GM12878 (cell line): ENCODE measurements around the gene RAD51B. TPM values are rescaled to one million over a fixed set of nuclear protein-coding genes. Genes with fewer than 3 reads are reported as not detected.

Experiments
- ATAC-seq: fragments of 200-7000 bp; cut with Tn5 transposase; 3 replicates; pipeline ENCODE4 v1.9.1; 2020; ENCODE audit warnings: mild to moderate bottlenecking, moderate library complexity
- BruUV-seq: library from RNA; stranded (reverse); fragments of 400-500 nt; replicated peaks from 2 replicates; lab custom pipeline; 2021; lab: Mats Ljungman, UMichigan
- CTCF ChIA-PET: fragments of 300-600 bp; sonication (Branson Sonifier 250); formaldehyde crosslinking; extraction: SDS; loops from one replicate; lab custom pipeline; 2021; ENCODE audit warnings: inconsistent platforms; lab: Yijun Ruan, JAX
- POLR2A ChIA-PET: fragments of 350-600 bp; formaldehyde crosslinking; extraction: SDS; loops from one replicate; lab custom pipeline; 2021; ENCODE audit warnings: inconsistent platforms; lab: Charles Lee
- RAD21 ChIA-PET: fragments of 300-600 bp; sonication (Branson Sonifier 250); formaldehyde crosslinking; loops from one replicate; lab custom pipeline; 2023; ENCODE audit warnings: antibody characterized with exemption; ENCODE audit not compliant: unreplicated experiment; lab: Charles Lee
- SMC1A ChIA-PET: fragments of 300-600 bp; sonication (Branson Sonifier 250); formaldehyde crosslinking; loops from one replicate; lab custom pipeline; 2023; ENCODE audit not compliant: unreplicated experiment, uncharacterized antibody; lab: Charles Lee
- DNase-seq: peaks from one replicate; pipeline ENCODE4 v3.0.0-alpha.2; 2011; ENCODE audit warnings: low read depth, low spot score
- FAIRE-seq: peaks from 3 replicates; lab custom pipeline; 2011; peaks lifted over from hg19 to GRCh38; lab: Jason Lieb, UNC
- H2AFZ ChIP-seq: 2 replicates; pipeline ENCODE4 v1.6.0; 2011; ENCODE audit warnings: low read depth, low read length, control low read depth; ENCODE audit not compliant: control insufficient read depth
- H3K27ac ChIP-seq: 2 replicates; pipeline ENCODE4 v1.5.1; 2011; ENCODE audit warnings: control low read depth; ENCODE audit not compliant: control insufficient read depth, insufficient read depth
- H3K27me3 ChIP-seq, 2 experiments: replicated peaks in 1 of 2; 2 replicates each; pipeline versions ENCODE4 v1.6.0 to v1.6.1; 2011; ENCODE audit warnings: low read length in 1 of 2; ENCODE audit not compliant: control insufficient read depth in 2 of 2, insufficient read depth in 2 of 2
- H3K36me3 ChIP-seq, 2 experiments: 2 replicates each; pipeline ENCODE4 v1.5.1; 2011; ENCODE audit warnings: low read length in 1 of 2; ENCODE audit not compliant: control insufficient read depth in 2 of 2, insufficient read depth in 2 of 2
- H3K4me1 ChIP-seq: 2 replicates; pipeline ENCODE4 v1.6.1; 2011; ENCODE audit warnings: mild to moderate bottlenecking, low read length, moderate library complexity, mixed read lengths; ENCODE audit not compliant: control insufficient read depth, insufficient read depth
- H3K4me2 ChIP-seq: 2 replicates; pipeline ENCODE4 v1.6.0; 2011; ENCODE audit warnings: control low read depth; ENCODE audit not compliant: control insufficient read depth, insufficient read depth
- H3K4me3 ChIP-seq: fragments of 200-600 bp; sonication (generic); 2 replicates; pipeline ENCODE4 v1.5.1; 2016
- H3K79me2 ChIP-seq: 2 replicates; pipeline ENCODE4 v1.6.0; 2011; ENCODE audit warnings: low read length; ENCODE audit not compliant: control insufficient read depth, insufficient read depth
- H3K9ac ChIP-seq: 2 replicates; pipeline ENCODE4 v1.8.0; 2011; ENCODE audit warnings: low read length, control low read depth, mixed read lengths; ENCODE audit not compliant: control insufficient read depth, insufficient read depth
- H3K9me3 ChIP-seq: replicated peaks from 3 replicates; pipeline ENCODE4 v1.5.1; 2011; ENCODE audit warnings: mild to moderate bottlenecking, low read length; ENCODE audit not compliant: control insufficient read depth, insufficient read depth
- H4K20me1 ChIP-seq: 2 replicates; pipeline ENCODE4 v1.6.0; 2011; ENCODE audit not compliant: control insufficient read depth, insufficient read depth
- RUNX3 ChIP-seq: IDR thresholded peaks from 2 replicates; pipeline ENCODE4 v1.6.1; 2012; ENCODE audit warnings: low read length, inconsistent platforms
- ZBTB40 ChIP-seq: fragments of 450-650 bp; IDR thresholded peaks from 2 replicates; pipeline ENCODE4 v1.6.1; 2016; ENCODE audit warnings: mild to moderate bottlenecking, moderate library complexity, borderline replicate concordance
- WGBS: methylation state at CpG from one replicate; pipeline ENCODE4 v1.1.6; 2016; ENCODE audit warnings: low lambda C conversion rate; ENCODE audit not compliant: insufficient replicate concordance, insufficient coverage; ENCODE audit errors: missing lambda C conversion rate; 5-methylcytosine and 5-hydroxymethylcytosine counted together
- in situ Hi-C: fragments of 300-500 bp; cut with MboI; formaldehyde crosslinking; loops from 9 replicates; pipeline ENCODE4 v1.14.3; 2018; ENCODE audit warnings: mixed read lengths
- intact Hi-C: fragments of 100-400 bp; cut with micrococcal nuclease; formaldehyde crosslinking; loops from one replicate; pipeline ENCODE4 v1.14.2; 2022; ENCODE audit not compliant: unreplicated experiment
- polyA plus RNA-seq, 11 experiments: library from polyadenylated mRNA; depleted of rRNA in 4 of 11; unstranded in 6 of 11; stranded (reverse) in 5 of 11; fragments of >200 nt; fragmentation: Nextera tagmentation in 4 of 11; fragmentation: Illumina TruSeq in 1 of 11; extraction: Ambion mirVana in 4 of 11; extraction: Trizol in 1 of 11; gene quantifications; 1 replicate in 1 of 11; 2 replicates in 10 of 11; pipeline versions ENCODE4 v1.2.1 to v1.2.3, GENCODE V29; 2011 to 2016; ENCODE audit warnings: inconsistent platforms in 2 of 11, missing spikeins in 2 of 11, low read depth in 1 of 11
- total RNA-seq, 4 experiments: library from RNA; depleted of rRNA in 3 of 4; stranded (reverse); fragments of >200 nt in 3 of 4; fragmentation: Illumina TruSeq in 1 of 4; extraction: Trizol in 1 of 4; gene quantifications; 2 replicates each; pipeline versions ENCODE4 v1.2.1 to v1.2.3, GENCODE V29; 2013 to 2021

The RAD51B gene
- total and polyA plus RNA-seq, 10 of the 15 experiments (the other 5 are each of a cell fraction or from before 2014, with no cell fraction given) = 9.8 to 26.8 (median 21.3) TPM

- Histone ChIP-seq H3K9ac (no peak overlapping the region), H3K4me2 (no peak overlapping the region), H4K20me1 (no peaks in the 10 kb centered on the region), H3K9me3 (no peaks in the 10 kb centered on the region), H3K4me3 (no peak overlapping the region), H3K27me3 (no peaks in the 10 kb centered on the region), H3K27ac (no peak overlapping the region), H3K36me3 (no peaks in the 10 kb centered on the region), H2AFZ (no peak overlapping the region), H3K4me1 (peaks cover 21% of the 10 kb centered on the region), H3K79me2 (no peaks in the 10 kb centered on the region; the same call in 1 of the 2 replicates)
- SMC1A ChIA-PET = interaction anchor here (0.6 to 2.1 kb wide), 6 partner anchors 8 to 293 kb away, joined by 3 to 6 read pairs (median 5); no protein-coding TSS in a partner anchor
- ATAC-seq = no peak
- in situ Hi-C loops = no loop called here
- TF ChIP-seq ZBTB40 (peak; percentile 76), RUNX3 (no peak)
- POLR2A ChIA-PET = no interaction called here
- FAIRE-seq = no peak
- WGBS = 100% methylated on average over 1 of the region's 1 CpG
- RAD21 ChIA-PET = interaction anchor here (0.6 to 6.6 kb wide), 5 partner anchors 9 to 293 kb away, joined by 3 to 73 read pairs (median 3); no protein-coding TSS in a partner anchor
- intact Hi-C loops = no loop called here
- no peak for DNase-seq
- CTCF ChIA-PET = interaction anchor here (1.3 to 2.4 kb wide), 5 partner anchors 10 to 580 kb away, joined by 3 to 5 read pairs (median 4); no protein-coding TSS in a partner anchor
- BruUV-seq = no TSS peak
Measured at GRCh38 chr14:68236582-68237458, 417.2 kb downstream of the RAD51B start.
